K562 (cell line): ENCODE data around the gene NRG3. TPM values are rescaled to one million over a fixed set of nuclear protein-coding genes. Genes with fewer than 3 reads are reported as not detected.

Experiments used
- ATAC-seq: fragments of 200-7000 bp; cut with Tn5 transposase; 3 replicates; pipeline ENCODE4 v1.9.1; 2020; ENCODE audit warnings: moderate library complexity
- BruUV-seq: library from RNA; stranded (reverse); fragments of 400-500 nt; replicated peaks from 2 replicates; lab custom pipeline; 2021; lab: Mats Ljungman, UMichigan
- CTCF ChIA-PET: fragments of 300-600 bp; formaldehyde crosslinking; extraction: SDS; loops from one replicate; lab custom pipeline; 2021; ENCODE audit warnings: low intra/inter-chr PET ratio; lab: Yijun Ruan, JAX
- POLR2A ChIA-PET: fragments of 300-600, 350-650 bp; sonication (Branson Sonifier 250); formaldehyde crosslinking; extraction: SDS; loops from one replicate; lab custom pipeline; 2021; ENCODE audit warnings: antibody characterized with exemption, inconsistent platforms; lab: Yijun Ruan, JAX
- DNase-seq, 4 experiments: peaks; one replicate each; pipeline versions ENCODE4 v3.0.0 to v3.0.0-alpha.2; 2011 to 2018; ENCODE audit warnings: low spot score in 3 of 4, mixed read lengths in 3 of 4; ENCODE audit errors: extremely low read depth in 1 of 4
- FAIRE-seq: peaks from 2 replicates; lab custom pipeline; 2011; peaks lifted over from hg19 to GRCh38; lab: Jason Lieb, UNC
- H2AFZ ChIP-seq: 2 replicates; pipeline ENCODE4 v1.6.0; 2011; ENCODE audit warnings: low read depth, low read length, control low read depth, inconsistent platforms
- H3K27ac ChIP-seq: fragments of 200-600 bp; 3 replicates; pipeline ENCODE4 v1.8.0; 2011; ENCODE audit warnings: low read depth, mild to moderate bottlenecking, control low read depth, inconsistent platforms, low read length, moderate library complexity, mixed read lengths; ENCODE audit errors: extremely low read depth
- H3K27me3 ChIP-seq, 2 experiments: fragments of 300-600 bp in 1 of 2; 2 replicates in 1 of 2; 3 replicates in 1 of 2; pipeline versions ENCODE4 v1.6.0 to v1.8.0; 2011; ENCODE audit warnings: inconsistent platforms in 2 of 2, low read length in 2 of 2, mild to moderate bottlenecking in 1 of 2, mixed read lengths in 1 of 2, moderate library complexity in 1 of 2; ENCODE audit not compliant: control insufficient read depth in 2 of 2, insufficient read depth in 2 of 2
- H3K36me3 ChIP-seq: fragments of 300-600 bp; 3 replicates; pipeline ENCODE4 v1.8.0; 2011; ENCODE audit warnings: mild to moderate bottlenecking, low read length, inconsistent platforms; ENCODE audit not compliant: control insufficient read depth, insufficient read depth
- H3K4me1 ChIP-seq, 2 experiments: fragments of 200-600 bp in 1 of 2; replicated peaks in 1 of 2; 2 replicates in 1 of 2; 3 replicates in 1 of 2; pipeline versions ENCODE4 v1.5.1 to v1.8.0; 2011; ENCODE audit warnings: inconsistent platforms in 2 of 2, low read length in 2 of 2, mild to moderate bottlenecking in 1 of 2, mixed read lengths in 1 of 2, moderate library complexity in 1 of 2; ENCODE audit not compliant: control insufficient read depth in 2 of 2, insufficient read depth in 2 of 2
- H3K4me2 ChIP-seq: 2 replicates; pipeline ENCODE4 v1.6.1; 2011; ENCODE audit warnings: low read length, control low read depth, inconsistent platforms, mixed read lengths; ENCODE audit not compliant: insufficient read depth
- H3K4me3 ChIP-seq: fragments of 200-600 bp; sonication (generic), shearing (Covaris generic); 2 replicates; pipeline ENCODE4 v1.5.1; 2016; ENCODE audit warnings: control low read depth, inconsistent platforms
- H3K79me2 ChIP-seq: fragments of 200-600 bp; 3 replicates; pipeline ENCODE4 v1.8.0; 2011; ENCODE audit warnings: low read length, inconsistent platforms; ENCODE audit not compliant: control insufficient read depth, insufficient read depth
- H3K9ac ChIP-seq, 2 experiments: 2 replicates each; pipeline versions ENCODE4 v1.6.0 to v1.6.1; 2011; ENCODE audit warnings: low read depth in 2 of 2, low read length in 2 of 2, control low read depth in 1 of 2, inconsistent platforms in 1 of 2, mild to moderate bottlenecking in 1 of 2, mixed read lengths in 1 of 2; ENCODE audit not compliant: insufficient read depth in 1 of 2
- H3K9me1 ChIP-seq: one replicate; pipeline ENCODE4 v1.6.0; 2011; ENCODE audit warnings: inconsistent platforms, mild to moderate bottlenecking, low read length, moderate library complexity; ENCODE audit not compliant: control insufficient read depth, insufficient read depth
- H3K9me3 ChIP-seq: replicated peaks from 2 replicates; pipeline ENCODE4 v1.5.1; 2011; ENCODE audit warnings: low read depth, low read length, inconsistent platforms; ENCODE audit not compliant: control insufficient read depth, insufficient read depth
- H4K20me1 ChIP-seq: replicated peaks from 2 replicates; pipeline ENCODE4 v1.6.1; 2011; ENCODE audit warnings: low read length, inconsistent platforms, mixed read lengths; ENCODE audit not compliant: control insufficient read depth, insufficient read depth
- CEBPG ChIP-seq, 3 experiments: fragments of 200-800 bp in 1 of 3; sonication (Bioruptor generic) in 1 of 3; sonication (generic) in 1 of 3; formaldehyde crosslinking in 1 of 3; IDR thresholded peaks in 2 of 3; conservative IDR thresholded peaks in 1 of 3; 2 replicates each; pipeline versions ENCODE4 v1.6.1 to v1.8.0; 2016 to 2022; ENCODE audit warnings: missing compliant biosample characterization in 2 of 3, missing genetic modification characterization in 2 of 3, mild to moderate bottlenecking in 1 of 3, missing genetic modification reagents in 1 of 3
- CGGBP1 ChIP-seq: fragments of 250-450 bp; sonication (Bioruptor Pico); IDR thresholded peaks from 2 replicates; pipeline ENCODE4 v1.9.0; 2021; ENCODE audit warnings: mild to moderate bottlenecking
- RBM15 ChIP-seq: fragments of 200-400 bp; formaldehyde crosslinking; IDR thresholded peaks from 2 replicates; pipeline ENCODE4 v1.6.1; 2018; ENCODE audit warnings: mild to moderate bottlenecking, low read length, moderate library complexity; ENCODE audit not compliant: insufficient read depth
- SNAPC5 ChIP-seq: fragments of 250-450 bp; sonication (Bioruptor Pico); IDR thresholded peaks from 2 replicates; pipeline ENCODE4 v1.8.0; 2021; ENCODE audit warnings: moderate library complexity, mild to moderate bottlenecking, inconsistent platforms
- ZNF184 ChIP-seq: sonication (generic); formaldehyde crosslinking; IDR thresholded peaks from 2 replicates; pipeline ENCODE4 v1.5.0; 2020; ENCODE audit warnings: missing genetic modification reagents
- ZNF41 ChIP-seq: fragments of 250-450 bp; sonication (Bioruptor Pico); conservative IDR thresholded peaks from 2 replicates; pipeline ENCODE4 v1.4.0; 2020; ENCODE audit warnings: mild to moderate bottlenecking
- ZNF586 ChIP-seq: fragments of 450-650 bp; formaldehyde crosslinking; conservative IDR thresholded peaks from 2 replicates; pipeline ENCODE4 v1.4.0; 2020; ENCODE audit warnings: mild to moderate bottlenecking, moderate library complexity
- WGBS: fragments of 100-300 bp; shearing (Covaris generic); methylation state at CpG from one replicate; pipeline ENCODE4 v1.1.6; 2016; ENCODE audit warnings: low coverage, mixed read lengths; ENCODE audit not compliant: insufficient coverage; ENCODE audit errors: missing lambda C conversion rate; 5-methylcytosine and 5-hydroxymethylcytosine counted together
- in situ Hi-C: fragments of 300-500 bp; cut with MboI; formaldehyde crosslinking; loops from 4 replicates; pipeline ENCODE4 v1.15.0; 2018; ENCODE audit warnings: inconsistent platforms, mixed read lengths
- intact Hi-C: fragments of 100-400 bp; cut with micrococcal nuclease; formaldehyde crosslinking; loops from 2 replicates; pipeline ENCODE4 v1.14.2; 2022
- polyA plus RNA-seq, 8 experiments: library from polyadenylated mRNA; depleted of rRNA in 4 of 8; stranded (reverse) in 5 of 8; unstranded in 3 of 8; fragments of >200 nt; fragmentation: Nextera tagmentation in 2 of 8; fragmentation: Illumina TruSeq in 1 of 8; extraction: Ambion mirVana in 2 of 8; extraction: Trizol in 1 of 8; gene quantifications; 2 replicates each; pipeline versions ENCODE4 v1.2.1 to v1.2.3, GENCODE V29; 2011 to 2014; ENCODE audit warnings: inconsistent platforms in 1 of 8, missing spikeins in 1 of 8
- total RNA-seq, 7 experiments: library from RNA; depleted of rRNA in 6 of 7; stranded (reverse); fragments of >200 nt in 6 of 7; fragmentation: Illumina TruSeq in 2 of 7; extraction: Trizol in 2 of 7; gene quantifications; 2 replicates each; pipeline versions ENCODE4 v1.2.1 to v1.2.3, GENCODE V29; 2011 to 2021; ENCODE audit warnings: low replicate concordance in 1 of 7
- TF ChIP-seq, protein P1 (sequence below): sonication (generic); formaldehyde crosslinking; IDR thresholded peaks from 2 replicates; pipeline ENCODE4 v1.8.0; 2022; ENCODE audit warnings: mild to moderate bottlenecking, missing genetic modification reagents

Gene NRG3
- total and polyA plus RNA-seq, 9 of the 15 experiments (the other 6 are each of a cell fraction or from before 2014, with no cell fraction given) = not detected

- FAIRE-seq = no peak
- H3K9ac ChIP-seq = no peak overlapping the region
- BruUV-seq = no TSS peak
- TF ChIP-seq, protein P1, sequence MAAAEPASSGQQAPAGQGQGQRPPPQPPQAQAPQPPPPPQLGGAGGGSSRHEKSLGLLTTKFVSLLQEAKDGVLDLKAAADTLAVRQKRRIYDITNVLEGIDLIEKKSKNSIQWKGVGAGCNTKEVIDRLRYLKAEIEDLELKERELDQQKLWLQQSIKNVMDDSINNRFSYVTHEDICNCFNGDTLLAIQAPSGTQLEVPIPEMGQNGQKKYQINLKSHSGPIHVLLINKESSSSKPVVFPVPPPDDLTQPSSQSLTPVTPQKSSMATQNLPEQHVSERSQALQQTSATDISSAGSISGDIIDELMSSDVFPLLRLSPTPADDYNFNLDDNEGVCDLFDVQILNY (CRISPR knock-in tag) = no peak
- no peak for TF ChIP-seq CGGBP1 (CRISPR knock-in tag)
- TF ChIP-seq ZNF184 (CRISPR knock-in tag) = no peak
- no peak for TF ChIP-seq ZNF41 (CRISPR knock-in tag)
- TF ChIP-seq RBM15 = no peak
- TF ChIP-seq ZNF586 (CRISPR knock-in tag) = no peak
- no peak for TF ChIP-seq CEBPG (CRISPR knock-in tag; IDR thresholded peaks at IDR 0.05)
- TF ChIP-seq CEBPG (tag; conservative IDR thresholded peaks at IDR 0.05 in 1 of 2, IDR thresholded peaks at IDR 0.05 in 1 of 2) = no peak
- TF ChIP-seq SNAPC5 (CRISPR knock-in tag) = no peak
- no peak overlapping the region for H3K27ac ChIP-seq
- no peak for ATAC-seq
- no peaks in the 10 kb centered on the region for H3K9me1 ChIP-seq
- no peak overlapping the region for H3K4me3 ChIP-seq
- no peak for DNase-seq
- no peak overlapping the region for H2AFZ ChIP-seq
- POLR2A ChIA-PET = no interaction called here
- no peaks in the 10 kb centered on the region; the same call in 1 of the 2 replicates for H3K9me3 ChIP-seq
- CTCF ChIA-PET = no interaction called here
- H3K4me2 ChIP-seq = no peak overlapping the region
- intact Hi-C loops (no loop called here), in situ Hi-C loops (no loop called here)
- H4K20me1 ChIP-seq = no peaks in the 10 kb centered on the region
- WGBS = 0% methylated on average over 1 of the region's 1 CpG
- no peaks in the 10 kb centered on the region for H3K27me3 ChIP-seq
- H3K4me1 ChIP-seq = no peaks in the 10 kb centered on the region
- no peaks in the 10 kb centered on the region for H3K79me2 ChIP-seq
- H3K36me3 ChIP-seq = no peaks in the 10 kb centered on the region
Observed at GRCh38 chr10:82468453-82468852, 593.5 kb downstream of the NRG3 start.
